H1 (cell line): ENCODE measurements around the gene KCTD8.
A peak's percentile ranks its signal among the peaks of the same experiment; 100 is the strongest.

Experiments used
- GABPA ChIP-seq: IDR thresholded peaks from 2 replicates; pipeline ENCODE4 v1.6.1; 2011; ENCODE audit warnings: mild to moderate bottlenecking, low read length, moderate library complexity, borderline replicate concordance; ENCODE audit not compliant: insufficient read depth
- HDAC6 ChIP-seq: IDR thresholded peaks from one replicate; pipeline ENCODE4 v1.7.1; 2012; ENCODE audit warnings: low read depth, mild to moderate bottlenecking, inconsistent platforms, low read length, moderate library complexity
- MAFK ChIP-seq: IDR thresholded peaks from 2 replicates; pipeline ENCODE4 v1.6.1; 2012; ENCODE audit warnings: low read depth, mild to moderate bottlenecking, improper control_type of control experiment, low read length
- POLR2A ChIP-seq, 2 experiments: IDR thresholded peaks; 1 replicate in 1 of 2; 2 replicates in 1 of 2; pipeline ENCODE4 v1.6.1; 2011; ENCODE audit warnings: low read depth in 2 of 2, low read length in 2 of 2, mild to moderate bottlenecking in 2 of 2; ENCODE audit errors: control extremely low read depth in 1 of 2
- RAD21 ChIP-seq, 2 experiments: IDR thresholded peaks in 1 of 2; conservative IDR thresholded peaks in 1 of 2; 2 replicates each; pipeline ENCODE4 v1.6.1; 2011; ENCODE audit warnings: low read depth in 2 of 2, low read length in 2 of 2, improper control_type of control experiment in 1 of 2, inconsistent platforms in 1 of 2, mild to moderate bottlenecking in 1 of 2, moderate library complexity in 1 of 2
- TF ChIP-seq, protein P1 (sequence below), 3 experiments: IDR thresholded peaks; 1 replicate in 2 of 3; 2 replicates in 1 of 3; pipeline versions ENCODE4 v1.5.1 to v1.6.1; 2011; ENCODE audit warnings: low read length in 3 of 3, mild to moderate bottlenecking in 3 of 3, inconsistent platforms in 2 of 3, low read depth in 1 of 3, moderate library complexity in 1 of 3; ENCODE audit not compliant: insufficient read depth in 1 of 3; ENCODE audit errors: control extremely low read depth in 1 of 3
- TF ChIP-seq, protein P2 (sequence below): IDR thresholded peaks from 2 replicates; pipeline ENCODE4 v1.6.1; 2012; ENCODE audit warnings: inconsistent platforms

DNA sequence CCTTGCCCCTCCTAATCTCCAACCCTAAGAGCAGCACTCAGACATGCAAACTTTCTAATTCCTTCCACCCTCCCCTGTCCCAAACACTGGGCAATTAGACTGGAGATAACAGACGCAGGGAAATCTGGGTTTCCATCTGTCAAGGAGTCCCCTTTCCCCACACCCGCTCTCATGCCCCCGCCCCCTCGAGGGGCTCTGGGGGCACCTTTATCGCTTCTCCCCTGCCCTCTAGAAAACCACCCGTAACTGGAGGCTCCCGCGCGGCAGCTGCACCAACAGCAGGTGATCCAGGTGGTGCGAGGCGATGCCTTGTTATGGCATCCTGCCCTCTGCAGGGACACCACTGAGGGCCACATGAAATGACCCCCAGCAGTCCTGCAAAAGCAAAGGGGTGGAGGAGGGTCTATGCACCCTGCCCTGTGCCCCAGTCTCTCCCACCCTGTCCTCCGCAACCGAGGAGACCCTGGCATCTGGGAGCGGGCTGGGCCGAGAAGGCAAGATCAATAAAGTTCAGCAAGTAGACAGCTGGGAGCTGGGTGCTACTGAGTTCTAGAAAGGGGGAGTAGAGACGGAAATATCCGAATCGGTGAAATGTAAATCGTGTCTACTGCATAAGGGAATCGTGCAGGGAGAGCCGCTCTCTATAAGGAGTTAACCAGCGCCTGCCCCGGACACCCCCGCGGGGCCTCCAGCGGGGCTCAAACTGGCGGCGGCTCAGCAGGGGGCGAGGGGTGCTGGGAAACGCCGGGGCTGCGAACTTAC is 1.6 kb downstream of the KCTD8 start:
- TF ChIP-seq RAD21 (IDR thresholded peaks at IDR 0.05 in 1 of 2, conservative IDR thresholded peaks at IDR 0.05 in 1 of 2; ENCODE audit: low read depth in 2 of 2, low read length in 2 of 2) (peak in 1 of 2 experiments; percentile 11; a peak in 1 of 4 replicates), POLR2A (IDR thresholded peaks at IDR 0.05; ENCODE audit: control extremely low read depth in 1 of 2, low read depth in 2 of 2, low read length in 2 of 2) (no peak), HDAC6 (no peak), GABPA (no peak), MAFK (no peak)
- TF ChIP-seq, protein P1, sequence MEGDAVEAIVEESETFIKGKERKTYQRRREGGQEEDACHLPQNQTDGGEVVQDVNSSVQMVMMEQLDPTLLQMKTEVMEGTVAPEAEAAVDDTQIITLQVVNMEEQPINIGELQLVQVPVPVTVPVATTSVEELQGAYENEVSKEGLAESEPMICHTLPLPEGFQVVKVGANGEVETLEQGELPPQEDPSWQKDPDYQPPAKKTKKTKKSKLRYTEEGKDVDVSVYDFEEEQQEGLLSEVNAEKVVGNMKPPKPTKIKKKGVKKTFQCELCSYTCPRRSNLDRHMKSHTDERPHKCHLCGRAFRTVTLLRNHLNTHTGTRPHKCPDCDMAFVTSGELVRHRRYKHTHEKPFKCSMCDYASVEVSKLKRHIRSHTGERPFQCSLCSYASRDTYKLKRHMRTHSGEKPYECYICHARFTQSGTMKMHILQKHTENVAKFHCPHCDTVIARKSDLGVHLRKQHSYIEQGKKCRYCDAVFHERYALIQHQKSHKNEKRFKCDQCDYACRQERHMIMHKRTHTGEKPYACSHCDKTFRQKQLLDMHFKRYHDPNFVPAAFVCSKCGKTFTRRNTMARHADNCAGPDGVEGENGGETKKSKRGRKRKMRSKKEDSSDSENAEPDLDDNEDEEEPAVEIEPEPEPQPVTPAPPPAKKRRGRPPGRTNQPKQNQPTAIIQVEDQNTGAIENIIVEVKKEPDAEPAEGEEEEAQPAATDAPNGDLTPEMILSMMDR (IDR thresholded peaks at IDR 0.05; ENCODE audit: control extremely low read depth in 1 of 3, insufficient read depth in 1 of 3, low read depth in 1 of 3, low read length in 3 of 3), result no peak
- TF ChIP-seq, protein P2, sequence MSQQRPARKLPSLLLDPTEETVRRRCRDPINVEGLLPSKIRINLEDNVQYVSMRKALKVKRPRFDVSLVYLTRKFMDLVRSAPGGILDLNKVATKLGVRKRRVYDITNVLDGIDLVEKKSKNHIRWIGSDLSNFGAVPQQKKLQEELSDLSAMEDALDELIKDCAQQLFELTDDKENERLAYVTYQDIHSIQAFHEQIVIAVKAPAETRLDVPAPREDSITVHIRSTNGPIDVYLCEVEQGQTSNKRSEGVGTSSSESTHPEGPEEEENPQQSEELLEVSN, result peak; percentile 93
